ENCODE data around the gene OR5T1. TPM values are rescaled to one million over a fixed set of nuclear protein-coding genes. Genes with fewer than 3 reads are reported as not detected.

OR5T1 gene
- not detected in 2 replicates for total RNA-seq (ENCODE audit: low replicate concordance)

GRCh38 chr11:56273854-56274253, at the start of gene OR5T1:
OR5T1 (plus strand) TSS chr11:56274154; CDS start chr11:56275639, 1,485 bp downstream.
- DNase-seq (ENCODE audit: low spot score), result no peak
- no peaks in the 10 kb centered on the region for H3K79me2 ChIP-seq (ENCODE audit: low read depth)
- H3K4me3 Mint-ChIP-seq, result no peak within 1 kb of the TSS
- no peaks in the 10 kb centered on the region for H3K4me1 ChIP-seq
- no peaks in the 10 kb centered on the region for H3K36me3 ChIP-seq
- H3K4me2 ChIP-seq, result no peak within 1 kb of the TSS
- no peaks in the 10 kb centered on the region for H3K9me3 ChIP-seq (ENCODE audit: low read depth)
- no peaks in the 10 kb centered on the region for H3F3A ChIP-seq (ENCODE audit: low read depth)
- H3K27me3 ChIP-seq, result no peaks in the 10 kb centered on the region
- H3K36me3 Mint-ChIP-seq, result no peaks in the 10 kb centered on the region
- TF ChIP-seq EZH2 (IDR thresholded peaks at IDR 0.05) (no peak), EZH2phosphoT487 (IDR thresholded peaks at IDR 0.05) (no peak), CTCF (IDR thresholded peaks at IDR 0.05) (no peak)
- no peak within 1 kb of the TSS for H3K27ac Mint-ChIP-seq
- no peak within 1 kb of the TSS for H3K4me3 ChIP-seq
- H3K27me3 Mint-ChIP-seq (ENCODE audit: insufficient read depth, low read depth), result peaks cover 2% of the 10 kb centered on the region
- H3K27ac ChIP-seq, result no peak within 1 kb of the TSS
- H3K9ac ChIP-seq, result no peak within 1 kb of the TSS
- no peaks in the 10 kb centered on the region for H3K9me3 Mint-ChIP-seq
- no peaks in the 10 kb centered on the region for H3K4me1 Mint-ChIP-seq
- H2AFZ ChIP-seq (replicated peaks), result no peak within 1 kb of the TSS
- no peaks in the 10 kb centered on the region for H4K20me1 ChIP-seq (ENCODE audit: low read depth)

GRCh38 chr11:56234155-56234554, 39.8 kb upstream of the OR5T1 start, which contains the start of gene OR5T2:
OR5T2 (minus strand) TSS chr11:56234255; CDS start chr11:56233062, 1,193 bp downstream.
- no peaks in the 10 kb centered on the region for H3K9me3 ChIP-seq (ENCODE audit: low read depth)
- H3K9me3 Mint-ChIP-seq, result no peaks in the 10 kb centered on the region
- TF ChIP-seq EZH2 (IDR thresholded peaks at IDR 0.05) (no peak), EZH2phosphoT487 (IDR thresholded peaks at IDR 0.05) (no peak), CTCF (IDR thresholded peaks at IDR 0.05) (no peak)
- H3K27me3 ChIP-seq, result no peaks in the 10 kb centered on the region
- H3K36me3 ChIP-seq, result no peaks in the 10 kb centered on the region
- no peaks in the 10 kb centered on the region for H3K4me1 Mint-ChIP-seq
- H3K4me1 ChIP-seq, result no peaks in the 10 kb centered on the region
- H3K79me2 ChIP-seq (ENCODE audit: low read depth), result no peaks in the 10 kb centered on the region
- H3K4me3 ChIP-seq, result no peak within 1 kb of the TSS
- no peak within 1 kb of the TSS for H3K4me2 ChIP-seq
- no peaks in the 10 kb centered on the region for H3F3A ChIP-seq (ENCODE audit: low read depth)
- no peaks in the 10 kb centered on the region for H3K36me3 Mint-ChIP-seq
- no peak within 1 kb of the TSS for H2AFZ ChIP-seq (replicated peaks)
- no peak within 1 kb of the TSS for H3K27ac Mint-ChIP-seq
- H3K4me3 Mint-ChIP-seq, result no peak within 1 kb of the TSS
- H3K27ac ChIP-seq, result no peak within 1 kb of the TSS
- no peak within 1 kb of the TSS for H3K9ac ChIP-seq
- H3K27me3 Mint-ChIP-seq (ENCODE audit: insufficient read depth, low read depth), result no peaks in the 10 kb centered on the region
- H4K20me1 ChIP-seq (ENCODE audit: low read depth), result no peaks in the 10 kb centered on the region
- no peak for DNase-seq (ENCODE audit: low spot score)

GRCh38 chr11:56251954-56252353, 22.0 kb upstream of the OR5T1 start, which contains the start of gene OR5T3:
OR5T3 (plus strand) TSS chr11:56252254; CDS start chr11:56252254, 0 bp downstream.
- Histone ChIP-seq H3F3A (ENCODE audit: low read depth) (no peaks in the 10 kb centered on the region), H2AFZ (replicated peaks) (no peak within 1 kb of the TSS), H4K20me1 (ENCODE audit: low read depth) (no peaks in the 10 kb centered on the region), H3K27ac (no peak within 1 kb of the TSS), H3K4me3 (no peak within 1 kb of the TSS), H3K27me3 (no peaks in the 10 kb centered on the region), H3K4me1 (no peaks in the 10 kb centered on the region), H3K79me2 (ENCODE audit: low read depth) (no peaks in the 10 kb centered on the region), H3K9ac (no peak within 1 kb of the TSS), H3K4me2 (no peak within 1 kb of the TSS), H3K36me3 (no peaks in the 10 kb centered on the region), H3K9me3 (ENCODE audit: low read depth) (no peaks in the 10 kb centered on the region)
- TF ChIP-seq EZH2phosphoT487 (IDR thresholded peaks at IDR 0.05) (no peak), EZH2 (IDR thresholded peaks at IDR 0.05) (no peak), CTCF (IDR thresholded peaks at IDR 0.05) (no peak)
- no peak for DNase-seq (ENCODE audit: low spot score)
- Mint-ChIP-seq H3K27ac (no peak within 1 kb of the TSS), H3K4me3 (no peak within 1 kb of the TSS), H3K9me3 (peaks cover under 1% of the 10 kb centered on the region), H3K36me3 (no peaks in the 10 kb centered on the region), H3K4me1 (no peaks in the 10 kb centered on the region), H3K27me3 (ENCODE audit: insufficient read depth, low read depth) (no peaks in the 10 kb centered on the region)

Data from neural progenitor cell (in vitro differentiated cells).